Caco-2 (cell line): ENCODE measurements around the gene C17orf114.

ENCODE experiments used
- BruUV-seq: library from RNA; stranded (reverse); fragments of 400-500 nt; replicated peaks from 2 replicates; lab custom pipeline; 2021; lab: Mats Ljungman, UMichigan
- CTCF ChIA-PET: fragments of 300-600 bp; sonication (Branson Sonifier 250); formaldehyde crosslinking; loops from one replicate; lab custom pipeline; 2022; ENCODE audit warnings: antibody characterized with exemption; lab: Charles Lee
- POLR2A ChIA-PET: fragments of 300-600 bp; sonication (Branson Sonifier 250); formaldehyde crosslinking; loops from one replicate; lab custom pipeline; 2022; ENCODE audit warnings: antibody characterized with exemption; lab: Charles Lee
- DNase-seq, 2 experiments: peaks; one replicate each; pipeline versions ENCODE4 v3.0.0 to v3.0.0-alpha.2; 2020 to 2022
- H3K27me3 ChIP-seq: replicated peaks from 2 replicates; pipeline ENCODE4 v1.6.0; 2011; ENCODE audit warnings: low read length; ENCODE audit not compliant: control insufficient read depth, insufficient read depth
- H3K36me3 ChIP-seq: 2 replicates; pipeline ENCODE4 v1.5.1; 2011; ENCODE audit warnings: low read length; ENCODE audit not compliant: control insufficient read depth, insufficient read depth
- H3K4me1 ChIP-seq: fragments of 250-450 bp; sonication (Bioruptor Pico); 2 replicates; pipeline ENCODE4 v1.5.1; 2020; ENCODE audit warnings: mild to moderate bottlenecking
- H3K4me3 ChIP-seq: 2 replicates; pipeline ENCODE4 v1.5.1; 2011; ENCODE audit warnings: low read depth, mild to moderate bottlenecking, control low read depth, low read length
- H3K9me3 ChIP-seq: fragments of 250-450 bp; sonication (Bioruptor Pico); 2 replicates; pipeline ENCODE4 v1.5.1; 2020; ENCODE audit warnings: mild to moderate bottlenecking, moderate library complexity
- H3K27ac Mint-ChIP-seq: one replicate; pipeline ENCODE4 v1.8.0; 2022; ENCODE audit warnings: mixed read lengths; ENCODE audit not compliant: unreplicated experiment
- H3K27me3 Mint-ChIP-seq: one replicate; pipeline ENCODE4 v1.8.0; 2022; ENCODE audit warnings: mixed read lengths; ENCODE audit not compliant: insufficient read depth, unreplicated experiment
- H3K36me3 Mint-ChIP-seq: one replicate; pipeline ENCODE4 v1.8.0; 2022; ENCODE audit warnings: mild to moderate bottlenecking, mixed read lengths; ENCODE audit not compliant: insufficient read depth, unreplicated experiment
- H3K4me1 Mint-ChIP-seq: one replicate; pipeline ENCODE4 v1.8.0; 2022; ENCODE audit warnings: low read depth, mixed read lengths; ENCODE audit not compliant: unreplicated experiment
- H3K4me3 Mint-ChIP-seq: one replicate; pipeline ENCODE4 v1.8.0; 2022; ENCODE audit warnings: mild to moderate bottlenecking, moderate library complexity, mixed read lengths; ENCODE audit not compliant: unreplicated experiment
- H3K9me3 Mint-ChIP-seq: one replicate; pipeline ENCODE4 v1.8.0; 2022; ENCODE audit warnings: mixed read lengths; ENCODE audit not compliant: unreplicated experiment
- intact Hi-C: fragments of 100-400 bp; cut with micrococcal nuclease; formaldehyde crosslinking; loops from one replicate; pipeline ENCODE4 v1.10.0; 2022; ENCODE audit not compliant: unreplicated experiment
- TF ChIP-seq, protein P1 (sequence below), 2 experiments: fragments of 200-600 bp in 1 of 2; IDR thresholded peaks; 1 replicate in 1 of 2; 2 replicates in 1 of 2; pipeline versions ENCODE4 v1.5.1 to v1.8.0; 2011 to 2022; ENCODE audit warnings: antibody characterized with exemption in 1 of 2, control low read depth in 1 of 2, inconsistent platforms in 1 of 2, low read depth in 1 of 2, low read length in 1 of 2, mild to moderate bottlenecking in 1 of 2, moderate library complexity in 1 of 2; ENCODE audit not compliant: insufficient read depth in 1 of 2, severe bottlenecking in 1 of 2, unreplicated experiment in 1 of 2

Gene C17orf114

GRCh38 chr17:4764595-4764994 is 37.5 kb downstream of the C17orf114 start:
- no peaks in the 10 kb centered on the region for H3K27me3 Mint-ChIP-seq
- H3K36me3 Mint-ChIP-seq = no peaks in the 10 kb centered on the region
- TF ChIP-seq, protein P1, sequence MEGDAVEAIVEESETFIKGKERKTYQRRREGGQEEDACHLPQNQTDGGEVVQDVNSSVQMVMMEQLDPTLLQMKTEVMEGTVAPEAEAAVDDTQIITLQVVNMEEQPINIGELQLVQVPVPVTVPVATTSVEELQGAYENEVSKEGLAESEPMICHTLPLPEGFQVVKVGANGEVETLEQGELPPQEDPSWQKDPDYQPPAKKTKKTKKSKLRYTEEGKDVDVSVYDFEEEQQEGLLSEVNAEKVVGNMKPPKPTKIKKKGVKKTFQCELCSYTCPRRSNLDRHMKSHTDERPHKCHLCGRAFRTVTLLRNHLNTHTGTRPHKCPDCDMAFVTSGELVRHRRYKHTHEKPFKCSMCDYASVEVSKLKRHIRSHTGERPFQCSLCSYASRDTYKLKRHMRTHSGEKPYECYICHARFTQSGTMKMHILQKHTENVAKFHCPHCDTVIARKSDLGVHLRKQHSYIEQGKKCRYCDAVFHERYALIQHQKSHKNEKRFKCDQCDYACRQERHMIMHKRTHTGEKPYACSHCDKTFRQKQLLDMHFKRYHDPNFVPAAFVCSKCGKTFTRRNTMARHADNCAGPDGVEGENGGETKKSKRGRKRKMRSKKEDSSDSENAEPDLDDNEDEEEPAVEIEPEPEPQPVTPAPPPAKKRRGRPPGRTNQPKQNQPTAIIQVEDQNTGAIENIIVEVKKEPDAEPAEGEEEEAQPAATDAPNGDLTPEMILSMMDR (IDR thresholded peaks at IDR 0.05; ENCODE audit: insufficient read depth in 1 of 2, low read depth in 1 of 2, low read length in 1 of 2, severe bottlenecking in 1 of 2, unreplicated experiment in 1 of 2) = no peak
- no peaks in the 10 kb centered on the region for H3K36me3 ChIP-seq
- CTCF ChIA-PET = no interaction called here
- no peaks in the 10 kb centered on the region for H3K27me3 ChIP-seq
- no peaks in the 10 kb centered on the region for H3K9me3 ChIP-seq
- DNase-seq = no peak
- H3K4me3 Mint-ChIP-seq = no peak overlapping the region
- POLR2A ChIA-PET = no interaction called here
- H3K4me1 ChIP-seq = no peaks in the 10 kb centered on the region
- intact Hi-C loops = no loop called here
- H3K9me3 Mint-ChIP-seq = no peaks in the 10 kb centered on the region
- H3K4me1 Mint-ChIP-seq = no peaks in the 10 kb centered on the region
- BruUV-seq = no TSS peak
- H3K27ac Mint-ChIP-seq = no peak overlapping the region
- H3K4me3 ChIP-seq = no peak overlapping the region

DNA sequence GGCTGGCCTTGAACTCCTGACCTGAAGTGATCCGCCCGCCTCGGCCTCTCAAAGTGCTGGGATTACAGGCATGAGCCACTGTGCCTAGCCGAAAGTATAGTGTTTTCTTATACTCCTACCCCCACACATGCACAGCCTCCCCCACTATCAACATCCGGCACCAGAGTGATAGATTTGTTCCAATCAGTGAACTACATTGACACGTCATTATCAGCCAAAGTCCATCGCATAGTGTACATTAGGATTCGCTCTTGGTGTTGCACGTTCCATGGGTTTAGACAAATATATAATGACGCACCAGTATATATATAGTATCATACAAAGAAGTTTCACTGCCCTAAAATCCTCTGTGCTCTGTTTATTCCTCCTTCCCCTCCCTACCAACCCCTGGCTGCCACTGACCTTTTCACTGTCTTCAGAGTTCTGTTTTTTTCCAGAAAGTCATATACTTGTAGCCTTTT is 42.3 kb downstream of the C17orf114 start:
- Histone ChIP-seq H3K4me3 (no peak overlapping the region), H3K9me3 (no peaks in the 10 kb centered on the region), H3K4me1 (no peaks in the 10 kb centered on the region), H3K27me3 (no peaks in the 10 kb centered on the region), H3K36me3 (no peaks in the 10 kb centered on the region)
- no peaks in the 10 kb centered on the region for H3K27me3 Mint-ChIP-seq
- intact Hi-C loops = no loop called here
- no peak overlapping the region for H3K27ac Mint-ChIP-seq
- ChIA-PET CTCF (no interaction called here), POLR2A (no interaction called here)
- no TSS peak for BruUV-seq
- no peak overlapping the region for H3K4me3 Mint-ChIP-seq
- TF ChIP-seq, protein P1 (IDR thresholded peaks at IDR 0.05; ENCODE audit: insufficient read depth in 1 of 2, low read depth in 1 of 2, low read length in 1 of 2, severe bottlenecking in 1 of 2, unreplicated experiment in 1 of 2) = no peak
- H3K4me1 Mint-ChIP-seq = peaks cover 4% of the 10 kb centered on the region
- no peaks in the 10 kb centered on the region for H3K36me3 Mint-ChIP-seq
- DNase-seq = peak in 1 of 2 experiments; percentile 20
- no peaks in the 10 kb centered on the region for H3K9me3 Mint-ChIP-seq

DNA sequence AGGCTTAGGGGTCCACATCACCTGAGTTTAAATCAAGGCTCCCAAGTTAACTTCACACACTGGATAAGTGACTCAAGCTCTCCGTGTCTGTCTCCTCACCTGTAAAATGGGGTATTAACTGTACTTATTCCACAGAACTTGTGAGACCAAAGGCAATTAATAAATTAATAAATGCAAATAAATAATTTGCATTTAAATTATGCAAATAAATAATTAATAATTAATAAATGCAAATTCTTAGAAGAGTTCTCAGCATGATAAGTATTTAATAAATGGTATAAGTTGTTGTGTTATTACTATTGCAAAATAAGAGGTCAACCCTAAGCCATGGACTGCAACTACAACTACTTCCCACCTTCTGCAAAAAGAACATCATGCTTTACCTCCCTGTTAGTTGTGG is 48.7 kb downstream of the C17orf114 start:
- Histone ChIP-seq H3K36me3 (no peaks in the 10 kb centered on the region), H3K4me3 (no peak overlapping the region), H3K4me1 (no peaks in the 10 kb centered on the region), H3K9me3 (no peaks in the 10 kb centered on the region), H3K27me3 (no peaks in the 10 kb centered on the region)
- ChIA-PET POLR2A (no interaction called here), CTCF (interaction anchor here (0.7 kb wide), 1 partner anchor 156 kb away, joined by 4 read pairs; no protein-coding TSS in a partner anchor)
- H3K4me3 Mint-ChIP-seq = no peak overlapping the region
- intact Hi-C loops = no loop called here
- no TSS peak for BruUV-seq
- H3K27me3 Mint-ChIP-seq = no peaks in the 10 kb centered on the region
- no peaks in the 10 kb centered on the region for H3K9me3 Mint-ChIP-seq
- peaks cover 4% of the 10 kb centered on the region for H3K4me1 Mint-ChIP-seq
- H3K36me3 Mint-ChIP-seq = no peaks in the 10 kb centered on the region
- H3K27ac Mint-ChIP-seq = no peak overlapping the region
- no peak for DNase-seq
- TF ChIP-seq, protein P1 (IDR thresholded peaks at IDR 0.05; ENCODE audit: insufficient read depth in 1 of 2, low read depth in 1 of 2, low read length in 1 of 2, severe bottlenecking in 1 of 2, unreplicated experiment in 1 of 2) = no peak
